Uterus (tissue), 2 donors: ENCODE data around the gene CTSE.

Experiments used
- POLR2A ChIP-seq, 2 donors: fragments of 450-650 bp; IDR thresholded peaks; one replicate each; pipeline ENCODE4 v1.6.1; 2016; ENCODE audit warnings: antibody characterized with exemption in 2 of 2, mild to moderate bottlenecking in 1 of 2, moderate library complexity in 1 of 2
- TF ChIP-seq, protein P1 (sequence below), 4 experiments: fragments of 200-600 bp in 2 of 4; fragments of 450-650 bp in 2 of 4; sonication (generic) in 2 of 4; IDR thresholded peaks; one replicate each; pipeline ENCODE4 v1.5.1; 2016 to 2019; ENCODE audit warnings: antibody characterized with exemption in 4 of 4, mild to moderate bottlenecking in 2 of 4, moderate library complexity in 1 of 4

DNA sequence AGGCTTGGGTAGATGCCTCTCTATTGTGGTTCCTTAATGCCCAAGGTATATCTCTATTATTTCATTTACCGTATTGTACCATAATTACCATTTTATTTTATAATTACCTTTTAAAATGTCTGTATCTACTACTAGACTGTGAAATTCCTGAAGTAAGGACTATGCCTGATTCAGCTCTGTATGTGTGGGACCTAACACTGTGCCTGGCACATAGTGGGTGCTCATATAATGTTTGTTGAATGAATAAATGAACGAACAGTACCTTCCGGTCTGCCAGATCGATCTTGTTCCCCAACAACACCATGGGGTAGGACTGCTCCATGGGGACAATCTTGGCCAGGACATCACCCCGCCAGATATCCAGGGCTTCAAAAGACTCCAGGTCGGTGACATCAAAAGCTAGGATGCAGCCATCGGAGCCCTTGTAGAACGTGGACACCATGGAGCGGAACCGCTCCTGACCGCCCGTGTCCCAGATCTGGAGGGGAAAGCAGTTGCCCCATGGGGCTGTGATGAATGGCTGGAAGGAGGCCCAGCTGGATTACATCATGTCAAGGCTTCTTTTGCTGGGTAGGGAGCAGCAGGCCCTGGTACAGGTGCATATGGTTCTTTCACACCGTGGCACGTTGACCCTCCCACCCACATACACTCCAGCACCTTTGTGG lies 31.3 kb downstream of the CTSE start:
- no peak for TF ChIP-seq POLR2A (IDR thresholded peaks at IDR 0.05)
- TF ChIP-seq, protein P1, sequence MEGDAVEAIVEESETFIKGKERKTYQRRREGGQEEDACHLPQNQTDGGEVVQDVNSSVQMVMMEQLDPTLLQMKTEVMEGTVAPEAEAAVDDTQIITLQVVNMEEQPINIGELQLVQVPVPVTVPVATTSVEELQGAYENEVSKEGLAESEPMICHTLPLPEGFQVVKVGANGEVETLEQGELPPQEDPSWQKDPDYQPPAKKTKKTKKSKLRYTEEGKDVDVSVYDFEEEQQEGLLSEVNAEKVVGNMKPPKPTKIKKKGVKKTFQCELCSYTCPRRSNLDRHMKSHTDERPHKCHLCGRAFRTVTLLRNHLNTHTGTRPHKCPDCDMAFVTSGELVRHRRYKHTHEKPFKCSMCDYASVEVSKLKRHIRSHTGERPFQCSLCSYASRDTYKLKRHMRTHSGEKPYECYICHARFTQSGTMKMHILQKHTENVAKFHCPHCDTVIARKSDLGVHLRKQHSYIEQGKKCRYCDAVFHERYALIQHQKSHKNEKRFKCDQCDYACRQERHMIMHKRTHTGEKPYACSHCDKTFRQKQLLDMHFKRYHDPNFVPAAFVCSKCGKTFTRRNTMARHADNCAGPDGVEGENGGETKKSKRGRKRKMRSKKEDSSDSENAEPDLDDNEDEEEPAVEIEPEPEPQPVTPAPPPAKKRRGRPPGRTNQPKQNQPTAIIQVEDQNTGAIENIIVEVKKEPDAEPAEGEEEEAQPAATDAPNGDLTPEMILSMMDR (IDR thresholded peaks at IDR 0.05), result no peak
